GM12878 (cell line): ENCODE measurements around the gene EVI5L. TPM values are rescaled to one million over a fixed set of nuclear protein-coding genes. Genes with fewer than 3 reads are reported as not detected.

Experiments used
- E2F8 ChIP-seq: fragments of 450-650 bp; IDR thresholded peaks from 2 replicates; pipeline ENCODE4 v1.6.1; 2018; ENCODE audit warnings: mild to moderate bottlenecking, low read depth, moderate library complexity; ENCODE audit not compliant: partially characterized antibody
- E4F1 ChIP-seq: fragments of 450-650 bp; IDR thresholded peaks from 2 replicates; pipeline ENCODE4 v1.6.1; 2018; ENCODE audit warnings: borderline replicate concordance, mild to moderate bottlenecking; ENCODE audit not compliant: partially characterized antibody
- REST ChIP-seq: IDR thresholded peaks from 2 replicates; pipeline ENCODE4 v1.6.1; 2012; ENCODE audit warnings: mild to moderate bottlenecking, low read depth, low read length
- RFX5 ChIP-seq: IDR thresholded peaks from 2 replicates; pipeline ENCODE4 v1.6.1; 2011; ENCODE audit warnings: low read depth, low read length, improper control_type of control experiment
- polyA plus RNA-seq, 11 experiments: library from polyadenylated mRNA; depleted of rRNA in 4 of 11; unstranded in 6 of 11; stranded (reverse) in 5 of 11; fragments of >200 nt; fragmentation: Nextera tagmentation in 4 of 11; fragmentation: Illumina TruSeq in 1 of 11; extraction: Ambion mirVana in 4 of 11; extraction: Trizol in 1 of 11; gene quantifications; 1 replicate in 1 of 11; 2 replicates in 10 of 11; pipeline versions ENCODE4 v1.2.1 to v1.2.3, GENCODE V29; 2011 to 2016; ENCODE audit warnings: inconsistent platforms in 2 of 11, missing spikeins in 2 of 11, low read depth in 1 of 11
- total RNA-seq, 4 experiments: library from RNA; depleted of rRNA in 3 of 4; stranded (reverse); fragments of >200 nt in 3 of 4; fragmentation: Illumina TruSeq in 1 of 4; extraction: Trizol in 1 of 4; gene quantifications; 2 replicates each; pipeline versions ENCODE4 v1.2.1 to v1.2.3, GENCODE V29; 2013 to 2021

Gene EVI5L
- total and polyA plus RNA-seq, 10 of the 15 experiments (the other 5 are each of a cell fraction or from before 2014, with no cell fraction given), result 0.23 to 13.8 (median 5.0) TPM

- TF ChIP-seq REST (no peak), E2F8 (no peak), RFX5 (0 out of 2 replicates have a peak, but pooled peaks have one; percentile 14), E4F1 (no peak)
These were observed 23.1 kb downstream of the EVI5L start (continued) for GRCh38 chr19:7852851-7853769.
